HG03520 (cell line): ENCODE data around the gene FBN2.
"Not testable (repeated sequence)": the region's sequence is repeated elsewhere in the genome, so short reads cannot be mapped to it uniquely, and the experiment has no call there.

Source experiments
- ATAC-seq: cut with Tn5 transposase; IDR thresholded peaks from one replicate; pipeline ENCODE4 v1.9.1; 2021; ENCODE audit warnings: mild to moderate bottlenecking, moderate library complexity; ENCODE audit not compliant: unreplicated experiment

The FBN2 gene

GRCh38 chr5:128535251-128535650 lies 2.8 kb downstream of the FBN2 start:
- ATAC-seq = no peak

DNA sequence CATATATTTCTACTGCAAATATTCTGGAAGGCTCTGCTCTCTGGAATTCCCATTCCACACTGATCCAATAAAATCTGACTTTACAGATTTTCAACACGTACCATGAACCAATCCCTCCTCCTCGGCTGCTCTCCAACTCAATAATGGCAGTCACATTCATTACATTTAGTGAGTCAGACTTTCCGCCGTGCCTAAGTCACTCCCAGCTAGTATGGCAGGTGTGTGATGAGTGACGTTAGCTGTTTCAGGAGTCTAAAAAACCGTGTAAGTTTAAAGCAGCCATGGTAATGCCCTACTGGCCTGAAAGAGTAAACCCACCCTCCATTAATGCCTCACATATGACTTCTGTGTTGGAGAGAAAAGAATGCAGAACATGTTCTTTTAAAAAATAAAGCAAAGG lies 3.3 kb downstream of the FBN2 start:
- no peak for ATAC-seq

- no peak for ATAC-seq
These were observed 5.3 kb downstream of the FBN2 start for GRCh38 chr5:128532776-128533175.

GRCh38 chr5:128532127-128532526 lies 5.9 kb downstream of the FBN2 start:
- no peak for ATAC-seq

DNA sequence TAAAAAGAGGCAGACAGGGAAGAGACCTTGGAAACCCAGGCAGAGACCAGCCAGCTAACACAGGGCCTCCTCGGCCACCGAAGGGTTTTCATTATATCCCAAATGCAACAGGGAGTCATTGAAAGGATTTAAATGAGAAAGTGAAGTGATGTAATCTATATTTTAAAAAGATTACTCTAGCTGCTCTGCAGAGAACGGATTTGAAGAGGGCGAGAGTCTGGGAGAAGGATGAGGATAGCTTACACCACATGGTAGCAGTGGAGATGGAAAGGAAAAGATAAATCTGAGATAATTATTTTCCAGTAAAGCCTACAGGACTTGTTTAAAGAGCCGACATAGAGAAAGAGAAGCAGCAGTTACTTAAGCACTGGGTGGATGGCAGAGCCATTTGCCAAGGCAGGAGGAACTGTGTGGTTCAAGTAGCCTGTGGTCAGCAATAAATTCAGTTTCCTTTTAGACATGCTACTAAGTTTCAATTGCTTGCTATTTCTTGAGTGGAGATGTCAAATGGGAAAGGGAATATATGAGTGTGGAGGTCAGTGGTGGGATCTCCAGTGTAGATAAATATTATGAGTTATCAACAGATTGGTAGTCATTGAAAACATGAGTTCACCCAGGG lies 9.3 kb downstream of the FBN2 start:
- no peak for ATAC-seq

DNA sequence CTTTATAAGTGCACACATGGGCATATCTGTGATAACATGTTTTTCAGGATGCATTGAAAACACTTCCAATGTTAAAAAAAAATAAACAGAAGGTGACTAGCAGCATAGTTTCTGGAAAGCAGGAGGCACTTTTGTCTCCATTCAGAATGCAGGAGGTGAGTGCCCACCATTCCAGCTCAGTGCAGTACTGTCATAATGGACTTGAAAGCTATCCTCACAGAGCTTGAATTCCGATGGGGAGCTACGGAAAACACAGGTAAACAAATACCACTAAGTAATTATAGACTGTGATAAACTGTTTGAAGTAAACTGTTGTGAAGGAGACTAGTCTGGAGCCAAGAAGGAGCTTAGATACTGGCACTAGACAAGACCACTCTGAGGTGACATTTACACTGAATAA lies 9.9 kb downstream of the FBN2 start:
- ATAC-seq = no peak

DNA sequence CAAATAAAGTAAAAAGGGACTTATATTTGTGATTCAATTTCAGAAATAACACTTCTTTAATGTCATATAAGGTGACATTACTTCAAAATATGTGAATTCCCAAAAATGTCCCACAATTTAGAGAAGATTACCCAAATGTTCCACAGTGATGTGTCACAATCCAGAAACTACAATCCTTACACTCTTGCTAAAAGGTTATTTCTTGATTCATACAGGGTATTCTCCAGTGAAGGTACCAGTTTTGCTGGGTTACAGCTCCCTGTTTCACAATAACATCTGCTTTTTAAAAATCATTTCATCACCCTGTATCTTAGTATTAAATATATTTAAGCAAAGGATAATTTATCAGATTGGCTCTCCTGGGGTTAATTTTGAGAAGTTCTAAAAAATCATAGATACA lies 11.0 kb downstream of the FBN2 start:
- no peak for ATAC-seq

DNA sequence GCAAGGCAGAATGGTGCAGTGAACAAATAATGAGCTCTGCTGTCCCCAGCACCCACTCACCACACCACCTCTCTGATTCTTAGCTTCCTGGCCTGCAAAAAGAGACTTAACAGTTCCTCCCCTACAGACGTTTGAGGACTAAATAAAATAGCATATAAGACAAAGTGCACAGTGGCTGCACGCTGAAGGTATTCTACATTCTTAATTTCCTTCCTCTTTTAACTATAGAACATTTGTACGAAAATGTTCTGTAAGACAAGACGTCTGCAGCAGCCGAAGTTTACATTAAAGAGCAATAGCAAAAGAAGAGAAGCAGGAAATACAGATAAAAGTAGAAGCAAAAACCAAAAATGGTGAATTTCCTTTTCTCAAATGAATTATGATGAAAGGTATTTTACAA lies 15.7 kb downstream of the FBN2 start:
- ATAC-seq = no peak

DNA sequence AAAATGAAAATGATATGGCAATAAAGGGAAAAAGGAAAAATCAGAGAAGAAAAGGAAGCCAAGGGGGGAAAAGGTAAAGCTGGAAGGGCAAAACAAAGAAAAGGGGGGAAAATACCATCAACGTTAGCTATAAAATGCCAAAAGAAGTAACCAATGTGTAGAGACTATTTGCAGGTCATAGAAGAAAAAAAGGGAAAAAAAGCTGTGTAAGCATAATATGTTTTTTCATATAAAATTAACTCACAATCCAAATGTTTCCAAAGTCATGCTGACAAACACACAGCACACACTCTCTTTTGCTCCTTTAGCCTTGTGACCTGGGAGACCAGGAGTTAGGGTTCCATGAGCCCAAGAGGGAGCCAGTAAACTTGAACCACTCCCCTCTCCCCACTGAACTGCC lies 18.2 kb downstream of the FBN2 start:
- ATAC-seq = no peak

GRCh38 chr5:128516978-128517377 lies 21.1 kb downstream of the FBN2 start:
- ATAC-seq = no peak

DNA sequence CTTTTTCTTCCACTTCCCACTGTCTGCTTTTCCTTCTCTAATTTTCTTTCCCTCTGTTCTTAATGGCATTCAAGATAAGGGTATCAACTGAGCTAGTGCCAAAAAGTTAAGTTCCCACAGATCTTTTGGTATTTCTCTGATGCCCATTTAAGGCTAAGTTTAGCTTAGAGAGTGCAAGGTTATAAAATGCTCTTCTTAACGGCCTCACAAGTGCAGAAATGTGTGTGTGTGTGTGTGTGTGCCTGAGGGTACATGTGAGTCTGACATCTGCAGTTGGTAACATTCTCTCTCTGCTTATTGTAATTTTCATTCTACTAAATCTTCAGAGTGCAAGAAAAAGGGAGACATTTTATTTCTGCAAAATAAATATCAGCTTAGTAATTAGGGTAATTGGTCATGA lies 24.2 kb downstream of the FBN2 start:
- no peak for ATAC-seq

- no peak for ATAC-seq
These were observed 25.2 kb downstream of the FBN2 start for GRCh38 chr5:128512894-128513293.

DNA sequence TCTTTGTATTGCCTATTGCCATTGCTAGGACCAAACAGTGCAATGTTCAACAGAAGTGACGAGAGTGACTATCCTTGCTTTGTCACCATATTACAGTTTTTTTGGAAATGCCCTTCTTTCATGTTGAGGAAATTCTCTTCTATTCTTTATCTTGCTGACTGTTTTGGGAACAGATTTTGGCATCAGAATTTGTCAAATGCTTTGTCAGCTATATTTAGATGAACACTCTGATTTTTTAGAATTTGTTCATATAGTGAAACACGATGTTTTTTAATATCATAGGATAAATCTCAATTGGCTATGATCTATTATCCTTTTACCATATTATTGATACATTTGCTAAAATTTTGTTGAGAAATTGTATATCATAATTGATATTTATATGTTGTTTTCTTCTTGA lies 31.4 kb downstream of the FBN2 start:
- ATAC-seq = no peak

- not testable (repeated sequence) for ATAC-seq
These were observed 34.3 kb downstream of the FBN2 start for GRCh38 chr5:128503727-128504126.

DNA sequence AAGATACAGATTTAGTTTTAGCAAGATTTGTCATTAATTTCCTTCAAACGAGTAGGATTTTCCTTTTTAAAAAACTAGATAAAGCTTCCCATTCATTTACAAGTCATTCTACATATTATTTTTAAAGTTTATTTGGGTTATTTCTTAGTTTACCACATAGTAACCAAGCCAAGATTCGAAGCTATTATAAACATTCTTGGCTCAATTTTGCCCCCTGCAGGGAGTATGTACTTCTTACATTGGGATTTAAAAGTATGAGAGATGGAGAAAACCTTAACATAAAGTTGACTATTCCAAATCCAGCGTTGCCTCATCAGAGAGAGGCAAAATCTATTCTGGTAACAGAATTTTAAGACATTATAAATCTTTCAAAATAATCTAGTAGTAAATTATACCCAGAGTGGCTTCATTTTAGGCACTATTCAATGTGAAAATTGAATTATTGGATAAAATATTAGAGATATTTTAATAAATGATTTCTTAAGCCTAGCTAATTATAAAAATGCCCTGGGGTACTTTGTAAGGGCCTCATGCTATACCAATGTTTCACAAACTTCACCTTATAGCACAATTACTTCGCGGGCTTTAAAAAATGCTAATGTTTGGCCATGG lies 39.1 kb downstream of the FBN2 start:
- ATAC-seq = no peak

- no peak for ATAC-seq
These were observed 43.5 kb downstream of the FBN2 start for GRCh38 chr5:128494516-128494915.

DNA sequence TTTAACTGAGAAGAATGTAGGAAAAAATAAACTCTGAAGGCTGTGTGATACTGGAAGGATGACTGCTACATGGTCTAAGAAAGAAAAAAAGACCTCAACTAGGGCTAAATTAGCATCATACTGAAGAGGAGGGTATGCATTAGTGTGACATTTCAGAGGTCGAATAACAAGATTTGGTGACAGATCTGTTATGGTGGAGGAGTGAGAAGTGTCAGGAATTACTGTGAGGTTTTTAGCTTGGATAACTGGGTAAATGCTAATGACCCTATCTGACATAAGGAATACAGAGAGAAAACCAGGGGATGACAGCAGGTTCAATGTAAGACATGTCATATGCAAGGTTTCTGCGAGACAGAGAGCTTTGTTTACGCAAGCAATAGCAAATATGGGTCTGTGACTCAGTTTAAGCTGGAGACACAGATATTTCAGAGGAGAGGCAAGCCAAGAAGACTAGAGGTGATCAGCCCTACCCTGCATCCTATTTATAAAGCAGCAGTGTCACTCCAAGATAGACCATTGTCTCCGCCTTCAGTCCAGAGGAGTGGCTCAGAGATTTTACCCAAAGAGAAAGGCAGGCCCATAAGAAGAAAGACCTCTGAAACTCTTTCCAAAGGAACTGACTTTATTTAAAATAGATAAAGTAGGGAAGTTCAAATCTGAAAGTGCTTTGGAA lies 44.3 kb downstream of the FBN2 start:
- ATAC-seq = no peak

- no peak for ATAC-seq
These were observed 46.8 kb downstream of the FBN2 start for GRCh38 chr5:128491291-128491690.

GRCh38 chr5:128490761-128491160 lies 47.3 kb downstream of the FBN2 start:
- ATAC-seq = no peak

DNA sequence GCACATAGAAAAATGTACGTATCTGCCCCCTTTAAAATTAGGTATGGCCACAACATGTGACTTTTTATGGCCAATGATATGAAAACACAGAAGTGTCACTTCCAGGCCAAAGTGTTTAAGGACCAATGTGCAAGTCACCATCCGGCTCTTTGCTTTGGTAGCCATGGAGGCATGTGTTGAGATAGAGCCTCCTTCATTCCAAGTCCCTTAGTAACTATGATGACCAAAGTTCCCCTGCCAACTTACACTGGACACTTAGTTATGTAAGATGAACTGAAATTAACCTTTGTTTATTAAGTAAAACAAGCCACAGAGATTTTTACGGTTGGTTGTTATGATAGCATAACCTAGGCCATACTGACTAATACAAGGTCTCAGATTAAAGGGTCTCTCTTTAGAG lies 51.0 kb downstream of the FBN2 start:
- ATAC-seq = no peak

DNA sequence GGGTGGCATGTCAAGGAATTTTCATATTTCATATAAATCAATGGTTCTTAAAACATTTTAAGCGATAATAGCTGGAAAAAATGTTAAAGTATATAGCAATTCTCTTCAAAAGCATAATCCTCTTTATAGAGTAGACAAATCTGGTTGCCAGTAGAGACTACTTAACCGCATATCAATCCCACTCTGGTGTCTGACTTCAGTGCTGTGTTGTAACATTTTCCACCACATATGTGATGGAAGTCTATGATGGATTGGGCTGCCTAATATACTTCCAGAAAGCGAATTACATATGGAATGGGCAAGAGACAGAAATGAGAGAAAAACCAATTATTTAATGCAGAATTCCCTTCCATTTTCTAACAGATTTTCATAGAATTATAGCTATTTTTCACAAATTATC lies 54.3 kb downstream of the FBN2 start:
- no peak for ATAC-seq

DNA sequence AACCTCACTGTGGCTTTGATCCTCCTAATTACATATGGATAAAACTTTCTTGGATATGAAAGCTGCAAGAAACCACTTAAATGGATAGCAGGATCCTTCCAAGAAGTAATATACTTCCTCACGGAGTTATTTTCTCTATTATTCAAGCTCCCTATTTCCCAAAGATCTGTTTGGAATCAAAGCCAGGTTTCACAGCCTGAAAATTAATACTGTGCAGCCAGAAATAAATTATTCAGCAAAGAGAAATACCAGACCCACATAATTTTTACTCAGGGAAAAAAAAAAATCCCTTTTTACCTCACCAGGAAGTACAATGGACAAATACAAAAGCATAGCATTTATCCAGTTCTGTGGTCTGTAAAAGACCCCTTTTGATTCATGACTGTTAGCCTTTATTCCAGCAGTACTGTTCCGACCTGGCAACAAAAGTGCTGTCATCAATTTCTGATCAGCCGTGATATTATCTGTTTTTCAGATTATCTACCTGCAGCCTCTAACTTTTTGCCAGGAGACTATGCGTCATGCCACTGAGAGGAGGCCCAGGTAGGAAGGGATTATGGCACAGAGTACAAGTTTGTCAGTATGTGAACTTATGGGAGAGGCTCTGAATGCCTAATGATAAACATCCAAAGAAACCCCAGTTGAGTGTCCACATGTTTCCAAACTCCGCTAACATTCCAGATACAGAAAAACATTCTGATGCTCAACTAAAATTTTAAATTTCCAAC lies 57.0 kb downstream of the FBN2 start:
- no peak for ATAC-seq
